Stimulated activated CD8-positive, alpha-beta memory T cell treated with anti-CD3 and anti-CD28 coated beads, Interleukin-7, amount 100 ng/mL, for 1 hour (primary cell): ENCODE data around the gene ALLC.
"Not testable (repeated sequence)": the region's sequence is repeated elsewhere in the genome, so short reads cannot be mapped to it uniquely, and the experiment has no call there.

Source experiments
- DNase-seq, 2 donors: peaks; one replicate each; pipeline ENCODE4 v3.0.0-alpha.2; 2020; ENCODE audit warnings: low read depth in 2 of 2

ALLC gene

DNA sequence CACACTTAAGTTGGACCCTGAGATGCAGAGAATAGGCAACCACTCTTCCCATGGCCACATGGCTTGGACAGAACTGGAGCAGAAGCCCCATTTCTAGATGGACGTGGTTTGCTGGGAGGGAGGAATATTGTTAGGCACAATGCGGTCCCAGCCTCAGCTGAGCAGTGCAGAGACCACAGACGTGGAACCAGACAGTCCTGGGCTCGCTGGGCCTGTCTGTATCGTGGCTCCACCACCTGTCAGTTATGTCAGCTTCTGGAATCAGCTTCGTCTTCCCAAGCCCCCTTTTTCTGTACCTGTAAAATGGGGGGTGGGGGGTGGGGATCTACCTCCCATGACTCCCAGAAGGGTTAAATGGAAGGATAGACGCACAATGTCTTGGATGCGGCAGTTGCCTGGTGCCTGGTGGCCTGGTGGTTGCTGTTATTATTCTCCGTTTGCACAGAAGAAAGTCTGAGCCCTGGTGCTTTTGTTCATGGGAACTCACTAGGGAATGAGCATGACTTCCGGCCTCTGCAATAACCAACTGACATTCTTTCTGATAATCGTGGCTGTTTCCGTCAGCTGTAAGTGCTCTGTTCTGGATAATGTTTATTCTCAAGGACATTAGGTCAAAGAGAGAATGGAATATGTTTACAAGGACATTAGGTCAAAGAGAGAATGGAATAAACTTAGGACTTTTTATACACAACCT, 31.7 kb upstream of the ALLC start:
- DNase-seq, result no peak

DNA sequence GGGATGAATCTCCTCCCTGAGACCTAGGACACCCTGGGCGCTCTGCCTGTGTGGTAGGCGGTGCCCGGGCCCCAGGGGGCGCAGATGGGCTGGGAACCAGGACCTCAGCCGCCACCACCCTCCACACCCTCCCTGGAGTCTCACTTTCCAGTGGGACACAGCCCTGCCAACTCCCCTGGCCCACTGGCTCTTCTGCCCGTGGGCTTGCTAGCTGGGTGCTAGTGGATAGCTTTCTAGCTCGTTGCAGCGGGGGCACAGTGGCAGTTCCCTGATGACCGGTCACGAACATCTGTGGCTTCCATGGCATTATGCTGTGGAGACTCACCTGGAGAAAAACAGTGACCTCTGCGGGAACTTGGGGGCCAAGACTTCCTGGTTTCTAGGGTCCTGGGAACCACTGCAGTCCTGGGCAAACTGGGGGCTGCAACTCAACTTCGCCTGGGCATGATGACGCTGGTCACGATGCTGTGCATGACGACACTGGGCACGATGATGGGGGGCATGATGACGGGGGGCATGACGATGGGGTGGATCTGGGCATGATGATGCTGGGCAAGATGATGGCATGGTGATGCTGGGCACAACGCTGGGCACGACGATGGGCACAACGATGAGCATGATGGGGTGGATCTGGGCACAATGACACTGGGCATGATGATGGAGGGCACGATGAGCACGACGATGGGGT, 31.0 kb upstream of the ALLC start:
- DNase-seq, result no peak

- DNase-seq, result no peak
Observed at GRCh38 chr2:3627500-3628100, 30.4 kb upstream of the ALLC start.

- no peak for DNase-seq
Observed at GRCh38 chr2:3628241-3628679, 29.7 kb upstream of the ALLC start.

- DNase-seq, result no peak
Observed at GRCh38 chr2:3628800-3629199, 29.2 kb upstream of the ALLC start.

GRCh38 chr2:3630631-3631030, 27.4 kb upstream of the ALLC start:
- DNase-seq, result no peak

GRCh38 chr2:3631161-3631850, 26.7 kb upstream of the ALLC start:
- DNase-seq, result no peak

GRCh38 chr2:3631851-3632659, 25.9 kb upstream of the ALLC start:
- no peak for DNase-seq

DNA sequence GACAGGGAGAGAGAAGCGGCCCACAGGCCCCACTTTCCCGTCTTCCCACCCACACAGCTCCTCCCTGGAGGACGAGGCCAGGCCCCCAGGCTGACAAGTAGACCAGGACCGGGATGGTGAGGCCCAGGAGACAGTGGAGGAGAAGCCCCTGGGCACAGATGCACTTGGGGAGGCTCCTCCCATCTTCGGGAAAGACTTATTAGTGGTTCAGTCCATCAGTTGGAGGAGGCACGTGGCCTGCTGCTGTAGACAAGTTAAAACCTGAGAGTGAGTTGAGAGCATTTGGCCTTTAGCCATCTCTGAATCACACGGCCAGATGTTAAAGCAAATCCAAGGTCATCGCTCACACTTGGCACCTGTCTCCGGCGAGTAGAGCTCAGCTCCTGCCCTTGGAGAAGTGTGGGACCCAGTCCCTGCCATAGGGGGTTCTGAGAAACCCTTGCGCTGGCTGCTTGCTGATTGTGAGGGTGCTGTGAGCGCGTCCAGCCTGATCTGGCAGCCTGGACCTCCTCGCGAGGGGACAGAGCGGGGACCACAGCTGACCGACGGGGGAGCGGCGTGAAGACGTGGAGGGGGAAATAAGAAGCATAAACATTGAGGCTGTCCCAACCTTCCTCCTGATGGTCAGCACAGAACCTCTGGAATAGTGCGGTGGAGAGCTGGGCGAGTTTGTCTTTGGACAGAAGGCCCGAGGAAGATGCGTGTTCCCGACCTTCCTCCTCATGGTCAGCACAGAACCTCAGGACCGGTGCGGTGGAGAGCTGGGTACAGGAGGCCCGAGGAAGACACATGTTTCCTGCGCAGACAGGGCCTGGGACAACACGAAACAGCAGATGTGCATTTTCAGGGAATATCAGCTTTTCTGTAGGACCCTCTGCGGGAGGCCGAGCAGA, 24.7 kb upstream of the ALLC start:
- no peak for DNase-seq

GRCh38 chr2:3633982-3634595, 23.9 kb upstream of the ALLC start:
- no peak for DNase-seq

DNA sequence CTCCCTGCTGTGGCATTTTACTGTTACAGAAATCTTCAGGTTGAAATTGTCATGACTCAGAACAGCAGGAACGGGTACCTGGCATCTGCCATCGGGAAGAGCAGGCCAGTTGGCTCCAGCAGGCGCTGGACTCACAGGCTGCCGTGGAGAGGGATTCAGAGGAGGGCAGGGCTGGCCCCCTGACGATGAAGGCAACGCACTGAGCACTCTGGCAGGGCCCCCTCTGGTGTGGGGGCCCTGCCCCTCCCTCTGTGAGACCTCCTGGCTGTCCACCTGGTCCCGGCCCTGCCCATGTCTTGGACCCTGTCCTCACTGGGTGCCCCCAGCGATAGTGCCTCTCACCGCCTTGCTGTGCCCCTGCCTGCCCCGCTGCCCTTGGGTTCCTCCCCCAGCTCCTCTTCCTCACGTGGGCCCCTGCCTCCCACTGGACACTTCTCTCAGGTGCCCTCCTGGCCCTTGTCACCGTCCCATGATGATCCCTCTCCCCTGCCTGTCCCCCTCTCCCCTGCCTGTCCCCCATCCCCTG, 23.3 kb upstream of the ALLC start:
- DNase-seq, result no peak

DNA sequence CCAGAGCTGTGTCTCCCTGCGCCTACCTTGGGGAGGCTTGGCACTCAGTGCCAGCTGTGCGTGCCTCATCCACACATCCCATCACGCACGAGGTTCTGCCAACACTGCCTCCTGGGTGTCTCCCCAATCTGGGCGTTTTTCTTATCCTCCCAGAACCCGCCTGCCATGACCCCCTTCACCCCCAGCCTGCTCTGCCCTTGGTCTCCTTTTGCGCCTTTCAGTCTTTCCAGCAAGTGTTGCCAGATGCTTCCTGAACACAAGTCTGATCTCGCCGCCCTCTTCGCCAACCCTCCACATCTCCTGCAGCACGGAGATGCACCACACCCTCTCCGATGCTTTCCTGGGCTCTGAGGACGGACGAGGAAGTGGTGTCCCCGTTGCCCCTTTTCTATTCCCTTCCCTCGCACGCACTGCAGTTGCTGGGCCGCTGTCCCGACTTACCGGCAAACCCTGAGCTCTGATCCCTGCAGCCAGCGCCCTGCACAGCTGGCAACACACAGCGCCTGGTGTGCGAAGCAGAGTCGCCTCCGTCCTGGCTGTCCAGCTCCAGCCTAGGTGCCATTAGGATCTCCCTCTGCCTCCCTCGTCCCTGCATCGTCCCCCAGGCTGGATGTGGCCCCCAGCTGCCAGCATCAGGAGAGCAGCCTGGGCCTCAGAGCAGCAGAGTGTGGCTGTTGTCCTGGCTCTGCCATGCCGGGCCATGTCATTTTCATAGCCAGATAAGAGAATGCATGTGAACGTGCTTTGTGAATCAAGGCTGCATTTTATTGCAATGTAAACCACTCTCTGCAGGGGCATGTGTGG, 22.6 kb upstream of the ALLC start:
- DNase-seq, result no peak

- DNase-seq, result not testable (repeated sequence)
Observed at GRCh38 chr2:3635975-3636327, 22.0 kb upstream of the ALLC start.

DNA sequence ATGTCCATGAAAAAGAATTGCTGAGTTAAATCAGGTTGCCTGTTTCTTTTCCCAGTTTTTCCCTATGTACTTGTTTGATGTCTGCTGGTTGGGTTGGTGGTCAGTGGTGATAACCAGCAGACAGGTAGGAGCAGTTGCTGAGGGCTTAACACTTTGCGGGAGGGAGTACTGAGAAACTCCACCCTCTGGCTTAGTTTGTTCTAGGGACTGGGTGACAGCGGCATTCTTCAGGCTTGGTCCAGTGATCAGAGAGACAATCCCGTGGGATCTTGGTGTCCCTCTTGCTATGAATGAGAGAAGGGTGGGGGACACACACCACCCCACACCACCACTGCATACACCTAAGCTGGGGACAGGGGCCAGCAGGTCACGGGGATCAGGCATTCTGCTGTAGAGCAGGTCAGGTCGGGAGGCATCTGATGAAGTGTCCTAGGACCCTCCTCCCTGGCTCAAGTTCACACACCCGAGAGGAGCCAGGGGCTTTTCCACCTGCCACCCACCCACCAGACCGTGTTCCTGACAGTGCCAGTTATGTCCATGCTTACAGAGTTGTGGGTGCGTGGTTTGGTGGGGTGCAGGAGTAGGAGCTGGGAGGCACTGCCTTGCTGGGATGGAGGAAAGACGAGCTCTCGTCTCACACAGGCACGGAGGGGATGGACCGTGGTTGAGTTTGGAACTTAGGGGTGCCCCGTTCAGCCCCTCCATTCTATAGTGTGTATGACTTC, 21.3 kb upstream of the ALLC start:
- DNase-seq, result no peak

GRCh38 chr2:3637311-3637675, 20.7 kb upstream of the ALLC start:
- no peak for DNase-seq

- no peak for DNase-seq
Observed at GRCh38 chr2:3637692-3638455, 20.1 kb upstream of the ALLC start.

- no peak for DNase-seq
Observed at GRCh38 chr2:3638456-3638810, 19.6 kb upstream of the ALLC start.
